K562 (cell line): ENCODE data around the gene HLA-DOA. TPM values are rescaled to one million over a fixed set of nuclear protein-coding genes. Genes with fewer than 3 reads are reported as not detected.

Experiments used
- ARID1B ChIP-seq: fragments of 450-650 bp; IDR thresholded peaks from 2 replicates; pipeline ENCODE4 v1.6.1; 2016; ENCODE audit warnings: antibody characterized with exemption, mild to moderate bottlenecking, inconsistent platforms
- CEBPG ChIP-seq, 3 experiments: fragments of 200-800 bp in 1 of 3; sonication (Bioruptor generic) in 1 of 3; sonication (generic) in 1 of 3; formaldehyde crosslinking in 1 of 3; IDR thresholded peaks in 2 of 3; conservative IDR thresholded peaks in 1 of 3; 2 replicates each; pipeline versions ENCODE4 v1.6.1 to v1.8.0; 2016 to 2022; ENCODE audit warnings: missing compliant biosample characterization in 2 of 3, missing genetic modification characterization in 2 of 3, mild to moderate bottlenecking in 1 of 3, missing genetic modification reagents in 1 of 3
- ELK3 ChIP-seq: fragments of 450-650 bp; formaldehyde crosslinking; IDR thresholded peaks from 2 replicates; pipeline ENCODE4 v1.4.0; 2020; ENCODE audit warnings: mild to moderate bottlenecking
- FOSL1 ChIP-seq: fragments of 200-800 bp; sonication (Bioruptor generic); conservative IDR thresholded peaks from 2 replicates; pipeline ENCODE4 v1.6.1; 2016; ENCODE audit warnings: missing genetic modification characterization, missing compliant biosample characterization
- FOXJ2 ChIP-seq: fragments of 200-800 bp; sonication (Bioruptor generic); IDR thresholded peaks from 2 replicates; pipeline ENCODE4 v1.6.1; 2016; ENCODE audit warnings: missing genetic modification characterization, missing compliant biosample characterization
- HDAC8 ChIP-seq: fragments of 450-650 bp; IDR thresholded peaks from 2 replicates; pipeline ENCODE4 v1.6.1; 2016; ENCODE audit warnings: mild to moderate bottlenecking, missing genetic modification characterization, moderate library complexity, missing compliant biosample characterization
- KHSRP ChIP-seq: fragments of 450-650 bp; IDR thresholded peaks from 2 replicates; pipeline ENCODE4 v1.6.1; 2017
- KLF16 ChIP-seq: IDR thresholded peaks from 2 replicates; pipeline ENCODE4 v1.6.1; 2016; ENCODE audit warnings: antibody characterized with exemption
- NFATC3 ChIP-seq: fragments of 450-650 bp; IDR thresholded peaks from 2 replicates; pipeline ENCODE4 v1.6.1; 2017; ENCODE audit warnings: mild to moderate bottlenecking
- NONO ChIP-seq, 2 experiments: fragments of 200-400 bp in 1 of 2; fragments of 450-650 bp in 1 of 2; formaldehyde crosslinking in 1 of 2; IDR thresholded peaks; 2 replicates each; pipeline ENCODE4 v1.6.1; 2017; ENCODE audit warnings: low read depth in 2 of 2, mild to moderate bottlenecking in 2 of 2, moderate library complexity in 2 of 2, low read length in 1 of 2
- PATZ1 ChIP-seq: fragments of 250-450 bp; sonication (Bioruptor Pico); IDR thresholded peaks from 2 replicates; pipeline ENCODE4 v1.5.0; 2020; ENCODE audit warnings: mild to moderate bottlenecking, borderline replicate concordance
- PRMT5 ChIP-seq: sonication (generic); formaldehyde crosslinking; IDR thresholded peaks from 2 replicates; pipeline ENCODE4 v1.5.0; 2020; ENCODE audit warnings: missing genetic modification reagents
- RB1 ChIP-seq: fragments of 450-650 bp; IDR thresholded peaks from 2 replicates; pipeline ENCODE4 v1.6.1; 2017; ENCODE audit warnings: low read depth, mild to moderate bottlenecking
- RBFOX2 ChIP-seq: fragments of 200-400 bp; formaldehyde crosslinking; IDR thresholded peaks from 2 replicates; pipeline ENCODE4 v1.6.1; 2017; ENCODE audit warnings: low read depth, mild to moderate bottlenecking, low read length, moderate library complexity
- SMARCB1 ChIP-seq: IDR thresholded peaks from 2 replicates; pipeline ENCODE4 v1.6.1; 2011; ENCODE audit warnings: improper control_type of control experiment, low read depth; ENCODE audit not compliant: insufficient read length
- ZBED1 ChIP-seq: IDR thresholded peaks from 2 replicates; pipeline ENCODE4 v1.6.1; 2014
- ZFP1 ChIP-seq: fragments of 450-650 bp; formaldehyde crosslinking; IDR thresholded peaks from 2 replicates; pipeline ENCODE4 v1.4.0; 2020; ENCODE audit warnings: mild to moderate bottlenecking, mixed read lengths
- ZNF12 ChIP-seq: sonication (generic); formaldehyde crosslinking; IDR thresholded peaks from 2 replicates; pipeline ENCODE4 v1.4.0; 2020; ENCODE audit warnings: mild to moderate bottlenecking, missing genetic modification reagents
- ZNF134 ChIP-seq: fragments of 250-450 bp; sonication (Bioruptor Pico); conservative IDR thresholded peaks from 2 replicates; pipeline ENCODE4 v1.4.0; 2020
- ZNF609 ChIP-seq: sonication (generic); formaldehyde crosslinking; IDR thresholded peaks from 2 replicates; pipeline ENCODE4 v1.8.1; 2023; ENCODE audit warnings: missing genetic modification reagents, mild to moderate bottlenecking, borderline replicate concordance
- ZNF766 ChIP-seq: fragments of 200-800 bp; sonication (Bioruptor generic); conservative IDR thresholded peaks from 2 replicates; pipeline ENCODE4 v1.6.1; 2016; ENCODE audit warnings: missing genetic modification characterization, missing compliant biosample characterization
- ZNF77 ChIP-seq: fragments of 250-450 bp; sonication (Bioruptor Pico); IDR thresholded peaks from 2 replicates; pipeline ENCODE4 v1.5.0; 2020
- polyA plus RNA-seq, 8 experiments: library from polyadenylated mRNA; depleted of rRNA in 4 of 8; stranded (reverse) in 5 of 8; unstranded in 3 of 8; fragments of >200 nt; fragmentation: Nextera tagmentation in 2 of 8; fragmentation: Illumina TruSeq in 1 of 8; extraction: Ambion mirVana in 2 of 8; extraction: Trizol in 1 of 8; gene quantifications; 2 replicates each; pipeline versions ENCODE4 v1.2.1 to v1.2.3, GENCODE V29; 2011 to 2014; ENCODE audit warnings: inconsistent platforms in 1 of 8, missing spikeins in 1 of 8
- total RNA-seq, 7 experiments: library from RNA; depleted of rRNA in 6 of 7; stranded (reverse); fragments of >200 nt in 6 of 7; fragmentation: Illumina TruSeq in 2 of 7; extraction: Trizol in 2 of 7; gene quantifications; 2 replicates each; pipeline versions ENCODE4 v1.2.1 to v1.2.3, GENCODE V29; 2011 to 2021; ENCODE audit warnings: low replicate concordance in 1 of 7

The HLA-DOA gene
- total and polyA plus RNA-seq, 9 of the 15 experiments (the other 6 are each of a cell fraction or from before 2014, with no cell fraction given), result 0.07 TPM; not detected in 8

GRCh38 chr6:32969685-32970412 is 39.5 kb downstream of the HLA-DOA start (continued):
- TF ChIP-seq ZNF609 (CRISPR knock-in tag) (no peak), ZNF12 (CRISPR knock-in tag) (no peak; the same call in 1 of the 2 replicates), CEBPG (CRISPR knock-in tag; IDR thresholded peaks at IDR 0.05) (no peak), CEBPG (tag; conservative IDR thresholded peaks at IDR 0.05 in 1 of 2, IDR thresholded peaks at IDR 0.05 in 1 of 2) (no peak), ZNF766 (CRISPR knock-in tag) (no peak), KHSRP (no peak), SMARCB1 (no peak), ARID1B (peak; percentile 85), KLF16 (peak; percentile 62), ZBED1 (no peak), RB1 (no peak; the same call in none of the 2 replicates), PATZ1 (CRISPR knock-in tag) (no peak), ZFP1 (CRISPR knock-in tag) (no peak; the same call in 1 of the 2 replicates), ELK3 (no peak), FOSL1 (tag) (no peak), ZNF77 (CRISPR knock-in tag) (no peak), HDAC8 (peak; percentile 75), FOXJ2 (peak; percentile 58; the same call in 1 of the 2 replicates), PRMT5 (CRISPR knock-in tag) (0 out of 2 replicates have a peak, but pooled peaks have one; percentile 74), RBFOX2 (peak; percentile 74), ZNF134 (CRISPR knock-in tag) (no peak; the same call in 1 of the 2 replicates), NFATC3 (no peak), NONO (IDR thresholded peaks at IDR 0.05; ENCODE audit: low read depth in 2 of 2, low read length in 1 of 2) (no peak)
